HG03064 (cell line): ENCODE measurements around the gene OR8B3.
"Not testable (repeated sequence)": the region's sequence is repeated elsewhere in the genome, so short reads cannot be mapped to it uniquely, and the experiment has no call there.

Experiments
- ATAC-seq: cut with Tn5 transposase; IDR thresholded peaks from one replicate; pipeline ENCODE4 v1.9.1; 2021; ENCODE audit warnings: low read depth; ENCODE audit not compliant: unreplicated experiment

The OR8B3 gene, protein sequence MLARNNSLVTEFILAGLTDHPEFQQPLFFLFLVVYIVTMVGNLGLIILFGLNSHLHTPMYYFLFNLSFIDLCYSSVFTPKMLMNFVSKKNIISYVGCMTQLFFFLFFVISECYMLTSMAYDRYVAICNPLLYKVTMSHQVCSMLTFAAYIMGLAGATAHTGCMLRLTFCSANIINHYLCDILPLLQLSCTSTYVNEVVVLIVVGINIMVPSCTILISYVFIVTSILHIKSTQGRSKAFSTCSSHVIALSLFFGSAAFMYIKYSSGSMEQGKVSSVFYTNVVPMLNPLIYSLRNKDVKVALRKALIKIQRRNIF

DNA sequence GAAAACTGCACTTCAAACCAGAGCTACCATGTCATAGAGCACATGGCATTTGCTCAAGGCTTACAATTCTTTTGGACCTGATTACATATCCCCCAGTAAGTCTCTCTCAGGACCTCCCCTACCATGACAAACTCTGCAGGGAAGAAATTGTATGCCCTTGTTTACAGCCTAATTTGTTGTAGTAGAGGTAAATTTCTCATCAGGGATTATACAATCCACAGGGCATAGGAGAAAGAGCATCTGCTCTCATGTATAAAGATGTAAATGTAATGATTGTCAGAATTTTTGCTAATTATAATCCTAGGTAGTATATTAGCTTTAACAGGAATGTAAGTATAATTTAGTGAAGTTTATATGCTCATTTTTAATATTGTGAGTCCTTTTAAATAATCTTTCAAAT lies at the start of gene OR8B3:
Gene OR8B3 (minus strand): TSS at position 101 of the 400 bp plus-strand sequence. CDS start 1,673 bp downstream, outside the sequence.
- no peak for ATAC-seq

DNA sequence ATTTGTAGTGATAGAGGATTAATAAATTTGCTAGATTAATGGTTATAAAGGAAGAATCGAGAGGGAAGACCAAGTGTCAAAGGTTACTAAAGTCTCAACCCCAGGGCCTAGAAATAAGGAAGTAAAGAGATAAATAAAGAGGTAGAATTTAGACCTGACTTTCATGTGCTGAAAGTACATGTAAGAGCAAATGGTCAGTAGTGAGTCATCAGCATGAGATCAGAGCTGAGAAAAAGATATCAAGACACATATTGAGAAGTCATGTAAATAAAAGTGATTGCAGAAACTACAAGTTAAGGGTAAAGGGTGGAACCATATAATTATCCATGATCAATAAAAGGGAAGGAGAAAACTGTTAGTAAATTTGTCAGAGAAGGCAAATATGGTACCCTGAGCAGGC lies 48.1 kb upstream of the OR8B3 start:
- ATAC-seq: no peak

DNA sequence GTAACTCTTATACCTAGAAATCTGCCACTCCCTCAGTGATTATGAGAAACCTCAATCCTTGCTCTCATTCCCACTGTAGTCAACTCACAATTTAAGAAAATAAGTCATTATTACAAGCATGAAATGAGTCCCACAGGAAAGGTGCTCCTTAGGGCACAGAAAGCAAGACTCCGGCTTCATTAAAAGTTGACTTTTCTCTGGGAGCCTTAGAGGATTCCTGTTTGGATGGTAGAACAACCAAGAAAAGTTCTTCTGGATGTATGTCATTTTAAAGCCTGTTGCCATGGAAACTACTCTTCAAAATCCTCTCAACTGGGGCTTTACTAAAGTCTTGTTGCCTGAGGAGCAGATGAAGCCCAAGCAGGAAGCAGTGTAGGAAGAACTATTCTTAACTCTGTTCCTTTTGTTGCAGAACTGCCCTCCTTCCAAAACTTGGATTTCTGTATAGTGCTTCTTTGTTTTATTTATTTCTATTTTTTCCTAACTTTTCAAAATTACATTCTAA lies 46.9 kb upstream of the OR8B3 start, which contains the start of gene OR8B8:
Gene OR8B8 (minus strand): TSS at position 51 of the 505 bp plus-strand sequence. CDS start 4,611 bp downstream, outside the sequence.
- ATAC-seq: no peak

DNA sequence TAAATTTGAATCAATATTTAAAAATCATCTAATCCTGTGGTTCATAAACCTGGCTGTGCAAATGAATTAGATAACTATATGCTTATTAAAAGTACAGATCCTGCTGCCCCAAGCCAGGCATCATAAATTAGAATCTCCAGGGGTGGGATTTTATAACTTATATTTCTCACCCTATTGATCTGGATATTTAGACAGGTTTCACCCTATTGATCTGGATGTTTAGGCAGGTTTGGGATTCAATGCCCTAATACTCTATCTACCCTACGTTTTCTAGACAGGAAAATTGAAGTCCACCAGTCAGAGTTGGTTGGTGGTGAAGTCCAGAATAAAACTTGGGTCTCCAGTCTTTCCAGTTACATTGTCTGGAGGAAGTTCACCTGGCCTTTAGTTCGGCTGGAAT lies 44.0 kb upstream of the OR8B3 start:
- ATAC-seq: no peak

DNA sequence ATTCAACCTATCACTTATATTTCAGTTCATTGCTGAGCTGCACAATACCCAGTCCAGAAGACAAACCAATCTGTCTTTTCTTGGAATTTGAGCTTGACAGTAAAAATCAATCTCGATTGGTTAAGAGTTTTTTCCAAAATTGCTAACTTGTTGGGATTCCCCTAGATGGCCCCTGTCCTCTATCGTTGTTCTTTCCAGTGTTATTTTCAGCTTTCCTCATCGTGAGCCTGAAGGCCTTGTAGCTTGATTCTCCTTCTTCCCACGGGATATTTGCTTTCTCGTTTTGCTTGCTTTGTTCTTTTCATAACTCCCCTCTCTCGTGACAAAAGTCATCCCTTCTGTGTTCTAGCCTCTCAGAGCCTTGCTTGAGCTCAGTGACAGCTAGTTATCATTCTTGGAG lies 43.6 kb upstream of the OR8B3 start:
- ATAC-seq: no peak

DNA sequence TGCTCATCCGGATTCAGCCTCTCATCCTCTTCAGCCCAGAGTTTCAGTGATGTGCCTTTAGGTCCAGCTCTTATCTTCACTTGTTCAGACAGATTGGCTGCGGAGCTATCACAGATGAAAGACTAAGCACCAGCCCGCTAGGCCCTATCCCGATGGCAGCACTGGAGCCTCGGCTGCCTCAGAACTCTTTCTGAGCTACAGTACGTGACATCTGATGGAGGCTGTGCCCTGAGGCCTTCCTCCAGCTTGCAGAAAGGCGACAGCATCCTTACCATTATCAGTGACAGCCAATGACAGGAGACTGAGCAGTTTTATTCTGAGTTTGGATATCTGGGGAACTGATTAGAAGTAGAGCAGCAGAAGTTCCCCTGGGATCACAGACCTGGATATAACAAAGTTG lies 42.7 kb upstream of the OR8B3 start:
- no peak for ATAC-seq

DNA sequence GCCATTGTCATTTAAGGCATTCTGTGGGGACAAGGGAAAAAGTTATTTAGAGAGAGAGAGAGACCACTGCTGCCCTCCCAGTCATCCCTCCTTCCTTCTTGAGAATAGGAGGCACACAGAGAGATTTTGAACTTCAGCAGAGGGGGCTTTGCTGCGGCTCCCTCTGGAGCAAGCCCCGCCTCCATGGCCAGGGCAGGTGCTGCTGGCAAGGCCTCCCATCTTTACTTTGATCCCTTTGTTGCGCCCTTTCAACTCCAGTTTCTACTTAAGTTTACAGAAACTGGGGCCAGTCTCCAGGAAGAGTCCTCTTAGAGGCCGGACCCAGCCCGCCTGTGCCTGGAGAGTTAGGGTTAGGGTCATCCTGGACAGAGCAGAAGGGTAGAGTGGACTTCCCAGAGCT lies 42.3 kb upstream of the OR8B3 start:
- ATAC-seq: no peak

DNA sequence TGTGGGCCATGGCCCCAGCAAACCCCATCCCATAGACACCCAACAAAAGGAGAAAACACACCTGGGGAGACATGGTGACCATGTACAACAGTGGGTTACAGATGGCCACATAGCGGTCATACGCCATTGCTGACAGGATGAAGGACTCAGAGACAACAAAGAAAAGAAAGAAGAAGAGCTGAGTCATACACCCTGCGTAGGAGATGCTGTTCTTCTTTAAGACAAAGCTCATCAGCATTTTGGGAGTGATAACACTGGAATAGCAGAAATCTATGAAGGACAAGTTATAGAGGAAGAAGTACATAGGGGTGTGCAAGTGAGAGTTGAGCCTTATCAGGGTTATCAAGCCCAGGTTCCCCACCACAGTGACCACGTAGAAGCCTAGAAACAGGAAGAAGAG lies 41.8 kb upstream of the OR8B3 start:
- no peak for ATAC-seq

DNA sequence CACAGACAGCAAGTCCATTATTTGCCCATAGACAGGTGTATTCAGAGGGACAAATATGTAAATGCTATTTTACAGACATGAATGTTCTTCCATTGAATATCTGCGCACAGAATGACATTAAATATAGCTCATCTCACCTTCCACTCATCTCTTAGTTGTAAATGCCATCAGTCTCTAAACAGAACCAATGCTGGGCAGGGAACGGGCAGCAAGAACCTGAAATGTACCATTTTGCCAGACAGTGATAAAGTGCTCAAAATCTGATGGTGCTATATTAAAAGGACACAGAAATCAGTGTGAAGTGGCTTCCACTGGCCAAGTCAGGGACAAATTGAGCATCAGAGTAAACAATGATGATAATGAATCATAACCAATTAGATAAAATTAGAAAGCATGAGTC lies 35.9 kb upstream of the OR8B3 start:
- ATAC-seq: no peak

DNA sequence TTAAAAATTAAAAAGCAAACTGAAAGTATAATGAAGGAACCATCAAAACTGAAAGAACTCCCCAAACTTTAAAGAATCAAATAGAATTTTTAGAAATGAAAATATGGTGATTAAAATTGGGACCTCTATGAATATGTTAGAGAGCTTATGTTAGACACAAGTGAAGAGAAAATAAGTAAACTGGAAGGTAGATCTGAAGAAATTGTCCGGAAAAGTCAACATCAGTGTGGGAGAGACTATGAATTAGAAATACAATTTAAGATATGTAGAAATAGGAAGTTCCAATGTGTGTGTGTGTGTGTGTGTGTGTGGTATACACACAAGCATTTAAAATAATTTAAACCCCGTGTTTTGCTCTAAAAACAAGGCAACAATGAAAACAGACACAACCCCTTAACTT lies 30.8 kb upstream of the OR8B3 start:
- no peak for ATAC-seq

DNA sequence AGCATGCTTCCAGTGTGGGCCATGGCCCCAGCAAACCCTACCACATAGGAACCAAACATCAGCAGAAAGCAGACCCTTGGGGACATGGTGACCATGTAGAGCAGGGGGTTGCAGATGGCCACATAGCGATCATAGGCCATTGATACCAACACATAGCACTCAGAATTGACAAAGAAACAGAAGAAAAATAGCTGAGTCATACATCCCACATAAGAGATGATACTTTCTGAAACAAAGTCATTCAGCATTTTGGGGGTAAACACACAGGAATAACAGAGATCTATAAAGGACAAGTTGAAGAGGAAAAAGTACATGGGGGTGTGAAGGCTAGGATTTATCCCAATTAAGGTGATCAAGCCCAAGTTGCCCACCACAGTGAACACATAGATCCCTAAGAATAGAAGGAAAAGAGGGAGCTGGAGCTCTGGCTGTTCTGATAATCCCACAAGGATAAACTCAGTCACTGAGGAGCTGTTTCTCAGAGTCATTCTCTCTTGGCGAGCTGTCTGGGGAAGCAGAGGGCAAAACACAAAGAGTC lies 25.6 kb upstream of the OR8B3 start, which contains the start of gene OR8B4:
Gene OR8B4 (minus strand): TSS at position 488 of the 538 bp plus-strand sequence. CDS start 0 bp downstream, at position 488.
- ATAC-seq: no peak

DNA sequence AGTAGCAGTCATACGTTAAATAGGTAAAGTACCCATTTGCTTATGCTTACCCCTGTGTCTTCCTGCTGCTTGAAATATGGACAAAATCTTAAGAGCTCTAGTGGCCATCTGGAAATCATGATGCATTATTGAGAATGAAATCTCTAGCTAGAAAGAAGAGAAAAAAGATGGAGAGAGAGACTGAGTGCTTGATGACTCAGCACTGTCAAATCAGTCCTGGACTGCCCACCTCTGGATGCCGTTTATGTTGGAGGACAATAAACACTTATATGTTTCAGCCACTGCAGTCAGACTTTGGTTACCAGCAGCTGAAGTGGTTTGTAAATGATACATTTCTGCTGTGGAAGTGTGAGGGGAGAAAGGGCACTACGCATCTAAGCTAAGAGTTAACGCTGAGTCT lies 22.2 kb upstream of the OR8B3 start:
- no peak for ATAC-seq

DNA sequence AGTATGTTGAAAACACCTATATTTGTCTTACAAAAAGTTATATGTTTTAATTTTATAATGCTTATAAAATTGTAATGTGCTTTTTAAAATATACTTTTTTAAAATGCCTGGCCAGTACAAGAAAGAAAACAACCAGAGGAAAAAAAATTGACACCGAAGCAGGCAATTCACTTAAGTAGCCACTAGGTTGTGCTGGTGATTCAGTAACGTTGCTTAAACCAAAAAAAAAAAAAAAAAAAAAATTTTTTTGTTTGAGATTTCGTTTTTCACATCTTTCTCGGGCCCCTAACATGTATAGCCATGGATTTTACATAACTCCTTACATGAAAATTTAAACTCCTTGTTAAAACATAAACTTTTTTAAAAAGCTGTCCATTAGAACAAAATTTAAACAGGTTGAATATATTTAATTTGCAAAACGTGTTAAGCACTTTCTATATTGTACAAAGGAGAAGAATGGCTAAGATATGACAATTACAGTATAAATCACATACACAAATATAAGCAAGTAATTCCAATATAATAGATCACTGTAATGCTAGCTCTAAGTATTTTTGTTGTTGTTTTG lies 16.6 kb upstream of the OR8B3 start:
- no peak for ATAC-seq

DNA sequence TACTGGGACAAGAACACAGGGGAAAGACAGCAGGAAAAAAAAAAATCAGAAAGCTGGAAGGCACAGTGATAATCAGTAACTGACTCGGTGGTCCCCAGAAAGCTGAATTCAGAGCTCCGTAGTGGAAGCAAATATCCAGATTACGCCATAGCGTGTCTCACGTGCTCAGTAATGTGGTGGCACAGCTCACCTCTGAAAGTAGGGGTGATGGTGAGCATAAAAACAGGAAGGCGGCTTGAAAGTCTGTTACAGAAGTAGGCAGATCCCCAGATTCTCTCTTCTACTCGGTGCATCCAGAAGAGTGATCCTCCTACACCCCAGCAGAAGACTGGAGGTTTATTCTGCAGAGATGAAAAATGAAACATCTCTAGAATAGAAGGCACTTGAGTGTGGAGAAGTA lies 11.1 kb upstream of the OR8B3 start:
- no peak for ATAC-seq

DNA sequence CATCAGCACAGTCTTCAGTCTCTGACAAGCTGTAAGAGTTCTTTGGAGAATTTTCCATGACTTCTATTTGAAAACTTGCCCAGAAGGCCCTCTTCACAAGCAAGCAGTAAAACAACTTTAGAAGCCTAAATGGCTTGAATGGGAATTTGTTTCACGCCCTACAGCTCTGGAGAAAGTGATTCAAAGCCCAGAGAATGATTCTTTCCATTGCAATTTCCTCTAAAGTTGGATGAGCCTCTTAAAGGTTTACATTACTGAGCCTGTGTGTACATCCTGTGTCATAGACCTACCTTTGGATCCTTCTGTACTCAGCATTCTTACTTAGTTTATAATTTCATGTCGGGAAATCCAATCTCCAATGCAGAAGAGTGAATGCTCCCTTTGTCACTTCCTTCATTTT lies 6.8 kb upstream of the OR8B3 start:
- ATAC-seq: no peak

DNA sequence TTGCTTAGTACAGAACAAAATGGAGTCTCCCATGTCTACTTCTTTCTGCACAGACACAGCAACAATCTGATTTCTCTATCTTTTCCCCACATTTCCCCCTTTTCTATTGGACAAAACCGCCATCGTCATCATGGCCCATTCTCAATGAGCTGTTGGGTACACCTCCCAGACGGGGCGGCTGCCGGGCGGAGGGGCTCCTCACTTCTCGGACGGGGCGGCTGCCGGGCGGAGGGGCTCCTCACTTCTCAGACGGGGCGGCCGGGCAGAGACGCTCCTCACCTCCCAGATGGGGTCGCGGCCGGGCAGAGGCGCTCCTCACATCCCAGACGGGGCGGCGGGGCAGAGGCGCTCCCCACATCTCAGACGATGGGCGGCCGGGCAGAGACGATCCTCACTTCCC lies 4.4 kb upstream of the OR8B3 start:
- not testable (repeated sequence) for ATAC-seq

DNA sequence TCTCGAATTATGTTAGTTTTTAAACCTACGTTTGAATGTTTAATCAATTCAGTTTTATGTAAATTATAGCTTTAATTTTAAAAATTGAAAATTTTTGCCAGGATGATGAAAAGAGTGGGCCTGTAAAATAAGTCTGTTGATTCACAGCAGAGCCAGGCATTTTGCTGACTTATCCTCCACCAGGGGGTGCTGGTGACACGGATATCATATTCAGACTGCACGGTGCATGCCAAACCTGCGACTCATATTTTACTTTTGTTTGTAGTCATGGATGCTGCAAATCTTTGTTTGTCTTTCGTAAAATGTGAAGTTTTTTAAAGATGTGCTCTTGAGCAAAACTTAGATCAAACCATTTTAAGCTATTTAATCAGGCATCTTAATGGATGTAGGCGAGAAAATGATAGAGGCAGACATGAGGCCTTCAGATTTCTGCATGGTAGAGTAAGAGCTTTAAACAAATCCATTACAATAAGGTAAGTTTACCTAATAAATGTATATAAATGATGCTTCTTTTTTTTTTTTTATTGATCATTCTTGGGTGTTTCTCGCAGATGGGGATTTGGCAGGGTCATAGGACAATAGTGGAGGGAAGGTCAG lies 3.6 kb upstream of the OR8B3 start:
- ATAC-seq: peak; percentile 84

DNA sequence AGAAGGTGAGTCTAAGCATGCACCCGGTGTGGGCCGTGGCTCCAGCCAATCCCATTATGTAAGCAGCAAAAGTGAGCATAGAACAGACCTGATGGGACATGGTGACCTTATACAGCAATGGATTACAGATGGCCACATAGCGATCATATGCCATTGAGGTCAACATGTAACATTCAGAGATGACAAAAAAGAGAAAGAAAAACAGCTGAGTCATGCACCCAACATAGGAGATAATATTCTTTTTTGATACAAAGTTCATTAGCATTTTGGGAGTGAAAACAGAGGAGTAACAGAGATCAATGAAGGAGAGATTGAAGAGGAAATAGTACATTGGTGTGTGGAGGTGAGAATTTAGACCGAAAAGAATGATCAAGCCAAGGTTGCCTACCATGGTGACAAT lies 2.0 kb downstream of the OR8B3 start:
- ATAC-seq: not testable (repeated sequence)

DNA sequence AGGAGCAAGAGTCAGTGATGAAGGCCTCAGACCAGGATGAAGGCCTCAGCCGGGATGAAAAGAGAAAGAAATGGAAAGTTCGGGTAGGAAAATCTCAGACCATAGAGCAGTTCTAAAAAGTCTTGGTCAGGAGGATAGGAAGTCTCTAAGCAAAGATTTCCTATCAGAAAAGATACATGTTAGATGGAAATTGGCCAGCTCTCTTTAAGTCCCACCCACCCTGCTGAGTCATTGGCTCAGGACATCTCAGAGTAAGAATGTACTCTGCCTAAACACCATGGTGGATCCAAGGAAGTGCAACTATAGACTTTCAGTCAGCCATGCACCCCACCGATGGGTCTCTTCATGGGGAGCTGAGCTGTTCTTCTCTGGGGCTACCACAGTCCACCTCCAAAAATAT lies 4.4 kb downstream of the OR8B3 start:
- no peak for ATAC-seq

DNA sequence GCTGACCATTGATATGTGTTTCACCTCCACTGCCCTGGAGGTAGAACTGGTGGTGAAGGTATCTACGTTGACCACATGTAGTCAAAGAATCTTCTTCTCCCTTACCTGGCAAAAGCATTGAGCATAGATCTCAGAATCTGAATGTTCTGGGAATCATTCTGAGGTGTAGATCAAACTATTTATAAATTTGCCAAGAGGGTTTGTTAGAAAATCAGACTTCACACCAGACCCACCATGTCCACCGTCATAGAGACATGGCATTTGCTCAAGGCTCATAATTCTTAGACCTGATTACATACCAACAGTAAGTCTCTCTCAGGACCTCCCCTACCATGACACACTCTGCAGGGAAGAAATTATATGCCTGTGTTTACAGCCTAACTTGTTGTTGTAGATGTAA lies 14.4 kb downstream of the OR8B3 start, which contains the start of gene OR8B2:
Gene OR8B2 (minus strand): TSS at position 101 of the 400 bp plus-strand sequence. CDS start 1,156 bp downstream, outside the sequence.
- ATAC-seq: no peak

DNA sequence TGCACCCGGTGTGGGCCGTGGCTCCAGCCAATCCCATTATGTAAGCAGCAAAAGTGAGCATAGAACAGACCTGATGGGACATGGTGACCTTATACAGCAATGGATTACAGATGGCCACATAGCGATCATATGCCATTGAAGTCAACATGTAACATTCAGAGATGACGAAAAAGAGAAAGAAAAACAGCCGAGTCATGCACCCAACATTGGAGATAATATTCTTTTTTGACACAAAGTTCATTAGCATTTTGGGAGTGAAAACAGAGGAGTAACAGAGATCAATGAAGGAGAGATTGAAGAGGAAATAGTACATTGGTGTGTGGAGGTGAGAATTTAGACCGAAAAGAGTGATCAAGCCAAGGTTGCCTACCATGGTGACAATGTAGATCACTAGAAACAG lies 16.0 kb downstream of the OR8B3 start:
- ATAC-seq: not testable (repeated sequence)
